NB4 (cell line): Measurements from ENCODE around the gene ALX4.

Source experiments
- CTCF ChIP-seq: IDR thresholded peaks from one replicate; pipeline ENCODE4 v1.5.1; 2012; ENCODE audit warnings: low read depth, low read length
- MYC ChIP-seq: IDR thresholded peaks from 2 replicates; pipeline ENCODE4 v1.6.1; 2011; ENCODE audit warnings: low read depth, low read length
- POLR2A ChIP-seq: IDR thresholded peaks from 2 replicates; pipeline ENCODE4 v1.6.1; 2011; ENCODE audit warnings: mild to moderate bottlenecking; ENCODE audit not compliant: insufficient read length; ENCODE audit errors: extremely low read depth

DNA sequence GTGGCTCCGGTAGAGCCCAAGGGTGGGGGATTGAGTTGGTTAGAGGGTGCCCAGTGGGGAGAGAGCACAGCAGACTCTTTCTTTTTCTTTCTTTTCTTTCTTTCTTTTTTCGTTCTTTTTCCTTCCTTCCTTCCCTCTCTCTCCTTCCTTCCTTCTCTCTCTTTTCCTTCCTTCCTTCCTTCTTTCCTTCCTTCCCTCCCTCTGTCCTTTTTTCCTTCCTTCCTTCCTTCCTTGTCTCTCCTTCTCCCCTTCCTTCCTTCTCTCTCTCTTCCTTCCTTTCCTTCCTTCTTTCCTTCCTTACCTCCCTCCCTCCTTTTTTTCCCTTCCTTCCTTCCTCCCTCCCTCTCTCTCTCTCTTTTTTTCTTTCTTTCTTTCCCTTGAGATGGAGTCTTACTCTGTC, 4.8 kb upstream of the ALX4 start:
- TF ChIP-seq CTCF (no peak), POLR2A (no peak), MYC (no peak)
